HEK293T (cell line): ENCODE measurements around the gene ERGIC2.

ENCODE experiments used
- CTCF ChIA-PET: fragments of 350-600 bp; formaldehyde crosslinking; extraction: SDS; loops from one replicate; lab custom pipeline; 2021; ENCODE audit warnings: antibody characterized with exemption, inconsistent platforms; lab: Yijun Ruan, JAX
- POLR2A ChIA-PET: fragments of 350-600 bp; formaldehyde crosslinking; extraction: SDS; loops from one replicate; lab custom pipeline; 2020; ENCODE audit warnings: antibody characterized with exemption, inconsistent platforms; lab: Yijun Ruan, JAX
- DNase-seq: peaks from one replicate; pipeline ENCODE4 v3.0.0; 2012; ENCODE audit warnings: mixed read lengths; ENCODE audit errors: extremely low spot score
- ARNT ChIP-seq: fragments of 450-650 bp; IDR thresholded peaks from 2 replicates; pipeline ENCODE4 v1.6.1; 2017; ENCODE audit warnings: mild to moderate bottlenecking
- BHLHE40 ChIP-seq: fragments of 450-650 bp; IDR thresholded peaks from 2 replicates; pipeline ENCODE4 v1.6.1; 2016; ENCODE audit warnings: mild to moderate bottlenecking, moderate library complexity, borderline replicate concordance
- CTBP1 ChIP-seq: fragments of 450-650 bp; IDR thresholded peaks from 2 replicates; pipeline ENCODE4 v1.6.1; 2016; ENCODE audit warnings: borderline replicate concordance
- ELF4 ChIP-seq: fragments of 450-650 bp; IDR thresholded peaks from 2 replicates; pipeline ENCODE4 v1.6.1; 2017; ENCODE audit warnings: antibody characterized with exemption
- FOXA1 ChIP-seq: fragments of 450-650 bp; IDR thresholded peaks from 2 replicates; pipeline ENCODE4 v1.6.1; 2016; ENCODE audit warnings: mild to moderate bottlenecking
- FOXK2 ChIP-seq: fragments of 450-650 bp; IDR thresholded peaks from 2 replicates; pipeline ENCODE4 v1.6.1; 2016; ENCODE audit warnings: mild to moderate bottlenecking
- FOXM1 ChIP-seq: fragments of 450-650 bp; IDR thresholded peaks from 2 replicates; pipeline ENCODE4 v1.6.1; 2017; ENCODE audit warnings: mild to moderate bottlenecking, borderline replicate concordance
- HDGF ChIP-seq: fragments of 450-650 bp; IDR thresholded peaks from 2 replicates; pipeline ENCODE4 v1.6.1; 2017; ENCODE audit warnings: antibody characterized with exemption, borderline replicate concordance
- L3MBTL2 ChIP-seq: fragments of 450-650 bp; conservative IDR thresholded peaks from 2 replicates; pipeline ENCODE4 v1.6.1; 2016; ENCODE audit warnings: mild to moderate bottlenecking
- LEF1 ChIP-seq: fragments of 450-650 bp; IDR thresholded peaks from 2 replicates; pipeline ENCODE4 v1.6.1; 2017; ENCODE audit warnings: mild to moderate bottlenecking, borderline replicate concordance
- NFRKB ChIP-seq: fragments of 450-650 bp; IDR thresholded peaks from 2 replicates; pipeline ENCODE4 v1.6.1; 2016; ENCODE audit warnings: mild to moderate bottlenecking, moderate library complexity
- PKNOX1 ChIP-seq: fragments of 450-650 bp; IDR thresholded peaks from 2 replicates; pipeline ENCODE4 v1.6.1; 2016
- SP1 ChIP-seq: fragments of 450-650 bp; IDR thresholded peaks from 2 replicates; pipeline ENCODE4 v1.6.1; 2017
- SUZ12 ChIP-seq: fragments of 450-650 bp; IDR thresholded peaks from 2 replicates; pipeline ENCODE4 v1.6.1; 2016; ENCODE audit warnings: mild to moderate bottlenecking
- TARDBP ChIP-seq: fragments of 450-650 bp; IDR thresholded peaks from 2 replicates; pipeline ENCODE4 v1.6.1; 2016
- ZNF384 ChIP-seq: fragments of 450-650 bp; IDR thresholded peaks from 2 replicates; pipeline ENCODE4 v1.6.1; 2016

ERGIC2 gene

GRCh38 chr12:29425722-29426121 is 44.8 kb upstream of the ERGIC2 start:
- ChIA-PET CTCF (no interaction called here), POLR2A (no interaction called here)
- TF ChIP-seq TARDBP (no peak), NFRKB (no peak), BHLHE40 (no peak), FOXM1 (no peak), FOXK2 (no peak), FOXA1 (no peak), SUZ12 (no peak), PKNOX1 (no peak), L3MBTL2 (no peak), ELF4 (no peak), ZNF384 (no peak)
- no peak for DNase-seq

GRCh38 chr12:29416748-29417147 is 35.8 kb upstream of the ERGIC2 start:
- POLR2A ChIA-PET, result no interaction called here
- DNase-seq, result no peak
- CTCF ChIA-PET, result interaction anchor here (0.7 kb wide), 1 partner anchor 484 kb away, joined by 3 read pairs; no protein-coding TSS in a partner anchor
- TF ChIP-seq LEF1 (no peak), HDGF (no peak), FOXA1 (no peak), ELF4 (no peak), TARDBP (no peak), NFRKB (no peak), CTBP1 (no peak), BHLHE40 (no peak), SUZ12 (no peak), PKNOX1 (no peak), ZNF384 (no peak), ARNT (no peak), FOXK2 (no peak)

GRCh38 chr12:29415111-29415510 is 34.1 kb upstream of the ERGIC2 start:
- DNase-seq, result no peak
- ChIA-PET POLR2A (no interaction called here), CTCF (no interaction called here)
- TF ChIP-seq HDGF, result no peak
- TF ChIP-seq NFRKB, result no peak
- no peak for TF ChIP-seq ARNT
- TF ChIP-seq SUZ12, result no peak
- TF ChIP-seq L3MBTL2, result no peak
- TF ChIP-seq TARDBP, result no peak

GRCh38 chr12:29414368-29414767 is 33.4 kb upstream of the ERGIC2 start:
- TF ChIP-seq PKNOX1 (no peak), L3MBTL2 (no peak), NFRKB (no peak), FOXK2 (no peak), BHLHE40 (no peak), SUZ12 (no peak), SP1 (no peak), FOXM1 (no peak), CTBP1 (no peak), TARDBP (no peak)
- POLR2A ChIA-PET, result no interaction called here
- no peak for DNase-seq
- CTCF ChIA-PET, result no interaction called here

- DNase-seq, result no peak
Measured at GRCh38 chr12:29405561-29405960, 24.6 kb upstream of the ERGIC2 start.

GRCh38 chr12:29403991-29404390 is 23.0 kb upstream of the ERGIC2 start:
- TF ChIP-seq FOXA1 (no peak), SUZ12 (no peak), BHLHE40 (no peak), L3MBTL2 (no peak), LEF1 (no peak), TARDBP (no peak), ARNT (no peak), PKNOX1 (no peak), ELF4 (no peak), CTBP1 (no peak)
- ChIA-PET CTCF (no interaction called here), POLR2A (no interaction called here)
- DNase-seq, result no peak

More at GRCh38 chr12:29405561-29405960, 24.6 kb upstream of the ERGIC2 start:
- TF ChIP-seq HDGF, result no peak
- TF ChIP-seq L3MBTL2, result no peak
- TF ChIP-seq SP1, result no peak
- no peak for TF ChIP-seq FOXM1
- no peak for TF ChIP-seq TARDBP
- CTCF ChIA-PET, result no interaction called here
- POLR2A ChIA-PET, result no interaction called here

GRCh38 chr12:29402437-29402836 is 21.5 kb upstream of the ERGIC2 start:
- ChIA-PET CTCF (no interaction called here), POLR2A (no interaction called here)
- TF ChIP-seq FOXK2 (no peak), NFRKB (no peak), ELF4 (no peak), HDGF (no peak), BHLHE40 (no peak), SUZ12 (no peak), TARDBP (no peak), PKNOX1 (no peak), SP1 (no peak), FOXA1 (no peak), ZNF384 (no peak)
- DNase-seq, result no peak
